Activated naive CD8-positive, alpha-beta T cell treated with anti-CD3 and anti-CD28 coated beads, Interleukin-2, amount 50 U/mL, for 24 hours (primary cell): ENCODE measurements around the gene STARD4.

ENCODE experiments used
- ATAC-seq: fragments of 150-1000 bp; cut with Tn5 transposase; one replicate; pipeline ENCODE4 v1.10.0; 2021
- DNase-seq: peaks from one replicate; pipeline ENCODE4 v3.0.0; 2021
- H3K27ac Mint-ChIP-seq: one replicate; pipeline ENCODE4 v1.8.0; 2021; ENCODE audit warnings: mild to moderate bottlenecking, mixed read lengths
- H3K27me3 Mint-ChIP-seq: one replicate; pipeline ENCODE4 v1.8.0; 2021; ENCODE audit warnings: mixed read lengths
- H3K36me3 Mint-ChIP-seq: one replicate; pipeline ENCODE4 v1.8.0; 2021; ENCODE audit warnings: low read depth, mixed read lengths
- H3K4me1 Mint-ChIP-seq: one replicate; pipeline ENCODE4 v1.8.0; 2021; ENCODE audit warnings: mixed read lengths
- H3K4me3 Mint-ChIP-seq: one replicate; pipeline ENCODE4 v1.8.0; 2021; ENCODE audit warnings: mild to moderate bottlenecking, moderate library complexity, mixed read lengths
- H3K9me3 Mint-ChIP-seq: one replicate; pipeline ENCODE4 v1.8.0; 2021; ENCODE audit warnings: mixed read lengths

The STARD4 gene, protein sequence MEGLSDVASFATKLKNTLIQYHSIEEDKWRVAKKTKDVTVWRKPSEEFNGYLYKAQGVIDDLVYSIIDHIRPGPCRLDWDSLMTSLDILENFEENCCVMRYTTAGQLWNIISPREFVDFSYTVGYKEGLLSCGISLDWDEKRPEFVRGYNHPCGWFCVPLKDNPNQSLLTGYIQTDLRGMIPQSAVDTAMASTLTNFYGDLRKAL

DNA sequence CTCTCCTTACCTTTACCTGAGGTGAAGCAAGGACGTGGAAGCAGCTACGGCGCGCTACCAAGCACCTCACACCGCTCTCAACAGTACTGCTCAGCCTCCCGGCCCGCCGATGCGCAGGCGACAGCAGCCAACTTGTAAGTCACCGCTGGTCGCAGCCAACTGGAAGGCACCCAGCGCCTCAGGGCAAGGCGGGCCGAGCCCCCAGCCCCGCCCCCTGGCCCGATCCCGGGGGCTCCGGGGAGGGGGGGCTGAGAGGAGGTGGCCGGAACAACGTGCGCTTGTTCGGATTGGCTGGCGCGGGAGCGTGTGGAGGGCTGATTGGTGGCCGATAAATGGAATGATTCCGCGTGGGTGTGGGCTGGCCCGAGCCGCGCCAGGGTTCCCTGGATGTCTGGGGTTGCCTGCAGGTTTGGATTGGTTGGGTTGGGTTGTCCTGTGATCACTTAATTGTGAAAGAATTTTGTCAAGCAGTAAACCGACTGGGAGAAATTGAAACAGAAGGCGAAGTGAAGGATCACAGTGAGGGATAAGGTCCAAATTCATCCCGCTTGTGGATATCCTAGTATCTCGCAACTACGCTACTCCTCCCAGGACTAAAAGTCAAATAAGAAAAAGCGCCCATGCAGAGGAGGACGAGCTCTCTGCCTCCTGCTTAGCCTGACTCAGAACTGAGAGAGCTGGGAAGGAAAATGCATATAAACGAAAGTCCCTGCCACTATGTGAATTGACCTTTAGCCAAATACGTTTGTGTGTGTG, at the start of gene STARD4:
Gene STARD4 (minus strand): TSS at position 161 of the 756 bp plus-strand sequence. CDS start 5,102 bp downstream, outside the sequence.
- Mint-ChIP-seq H3K27ac (peak within 1 kb of the TSS; percentile 99), H3K27me3 (peaks cover 4% of the 10 kb centered on the region), H3K4me1 (peaks cover 55% of the 10 kb centered on the region), H3K4me3 (peak within 1 kb of the TSS; percentile 89), H3K36me3 (peaks cover 10% of the 10 kb centered on the region), H3K9me3 (no peaks in the 10 kb centered on the region)
- DNase-seq (peak; percentile 94), ATAC-seq (peak; percentile 92)

DNA sequence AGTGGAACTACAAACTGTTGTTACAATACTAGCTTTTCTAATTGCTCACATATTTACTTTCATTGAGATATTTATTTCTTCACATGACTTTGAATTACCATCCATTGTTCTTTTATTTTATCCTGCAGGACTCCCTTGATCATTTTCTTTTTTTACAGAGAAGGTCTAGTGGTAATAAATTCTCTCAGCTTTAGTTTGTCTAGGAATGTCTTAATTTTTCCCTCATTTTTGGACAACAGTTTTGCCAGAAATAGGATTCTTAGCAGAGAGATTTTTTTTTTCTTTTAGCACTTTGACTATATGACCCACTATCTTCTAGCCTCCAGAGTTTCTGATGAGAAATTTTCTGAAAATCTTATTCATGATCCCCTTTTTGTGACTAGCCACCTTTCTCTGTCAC, 47.3 kb upstream of the STARD4 start:
- Mint-ChIP-seq H3K4me3 (no peak overlapping the region), H3K9me3 (peaks cover 9% of the 10 kb centered on the region), H3K27ac (no peak overlapping the region), H3K4me1 (no peaks in the 10 kb centered on the region), H3K36me3 (no peaks in the 10 kb centered on the region), H3K27me3 (peaks cover 6% of the 10 kb centered on the region)
- ATAC-seq (no peak), DNase-seq (no peak)

DNA sequence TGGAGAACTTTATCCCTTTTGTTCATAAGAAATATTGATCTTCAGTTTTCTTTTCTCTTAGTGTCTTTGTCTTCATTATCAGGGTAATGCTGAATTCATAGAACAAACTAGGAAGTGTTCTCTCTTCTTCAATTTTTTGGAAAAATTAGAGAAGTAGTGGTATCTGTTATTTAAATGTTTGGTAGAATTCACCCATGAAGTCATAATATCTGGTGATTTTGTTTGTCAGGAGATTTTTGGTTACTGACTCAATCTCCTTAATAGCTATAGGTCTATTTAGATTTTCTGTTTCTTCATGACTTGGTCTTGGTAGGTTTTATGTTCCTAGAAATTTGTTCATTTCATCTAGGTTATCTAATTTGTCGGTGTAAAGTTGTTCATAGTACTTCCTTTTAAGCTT, 45.4 kb upstream of the STARD4 start:
- Mint-ChIP-seq H3K27me3 (peaks cover 6% of the 10 kb centered on the region), H3K36me3 (no peaks in the 10 kb centered on the region), H3K4me3 (no peak overlapping the region), H3K9me3 (peaks cover 9% of the 10 kb centered on the region), H3K27ac (no peak overlapping the region), H3K4me1 (peaks cover 16% of the 10 kb centered on the region)
- no peak for ATAC-seq
- no peak for DNase-seq

DNA sequence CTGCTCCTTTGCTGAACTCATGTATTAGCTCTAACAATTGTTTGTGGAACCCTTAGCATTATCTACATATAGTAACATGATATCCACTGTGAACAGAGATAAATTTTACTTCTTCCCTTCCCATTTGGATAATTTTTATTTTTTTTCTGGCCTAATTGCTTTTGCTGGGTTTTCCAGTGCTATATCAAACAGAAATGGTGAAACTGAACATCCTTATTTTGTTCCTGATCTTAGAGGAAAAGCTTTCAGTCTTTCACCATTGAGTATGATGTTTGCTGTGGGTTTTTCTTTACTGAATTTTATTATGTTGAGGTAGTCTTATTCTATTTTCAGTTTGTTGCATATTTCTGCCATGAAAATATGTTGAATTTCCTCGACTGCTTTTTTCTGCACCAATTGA, 44.8 kb upstream of the STARD4 start:
- H3K9me3 Mint-ChIP-seq: peaks cover 9% of the 10 kb centered on the region
- no peak for ATAC-seq
- H3K4me3 Mint-ChIP-seq: no peak overlapping the region

DNA sequence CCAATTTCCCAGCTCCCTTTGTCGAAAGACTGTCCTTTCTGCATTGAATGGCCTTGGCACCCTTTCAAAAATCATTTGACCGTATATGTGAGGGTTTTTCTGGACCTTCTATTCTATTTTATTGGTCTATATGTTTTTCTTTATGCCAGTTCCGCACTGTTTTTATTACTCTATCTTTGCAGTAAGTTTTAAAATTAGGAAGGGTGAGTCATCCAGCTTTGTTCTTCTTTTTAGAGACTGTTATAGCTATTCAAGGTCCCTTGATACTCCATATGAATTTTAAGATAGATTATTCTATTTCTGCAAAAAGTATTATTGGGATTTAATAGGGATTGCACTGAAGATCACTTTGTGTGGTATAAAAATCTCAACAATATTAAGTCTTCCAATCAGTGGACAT, 44.2 kb upstream of the STARD4 start:
- Mint-ChIP-seq H3K27me3 (peaks cover 6% of the 10 kb centered on the region), H3K4me1 (peaks cover 27% of the 10 kb centered on the region), H3K9me3 (peaks cover 9% of the 10 kb centered on the region), H3K27ac (no peak overlapping the region), H3K4me3 (no peak overlapping the region), H3K36me3 (no peaks in the 10 kb centered on the region)
- ATAC-seq (no peak), DNase-seq (no peak)

More for the DNA sequence above, 44.8 kb upstream of the STARD4 start:
- Mint-ChIP-seq H3K27ac (no peak overlapping the region), H3K27me3 (peaks cover 6% of the 10 kb centered on the region), H3K36me3 (no peaks in the 10 kb centered on the region), H3K4me1 (peaks cover 21% of the 10 kb centered on the region)
- DNase-seq: no peak

DNA sequence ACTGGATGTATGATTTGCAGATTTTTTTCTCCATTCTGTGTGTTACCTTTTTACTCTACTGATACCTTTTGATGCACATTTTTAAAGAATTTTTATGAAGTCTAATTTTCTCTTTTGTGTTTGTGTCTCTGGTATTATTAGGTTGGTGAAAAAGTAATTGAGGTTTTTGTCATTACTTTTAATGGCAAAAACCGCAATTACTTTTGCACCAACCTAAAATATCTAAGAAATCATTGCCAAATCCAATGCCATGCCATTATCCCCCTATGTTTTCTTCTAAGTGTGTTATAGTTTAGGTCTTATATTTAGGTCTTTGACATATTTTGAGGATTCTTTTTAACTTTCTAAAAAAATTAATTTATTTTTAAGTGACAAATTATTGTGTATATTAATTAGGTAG, 43.4 kb upstream of the STARD4 start:
- Mint-ChIP-seq H3K4me3 (no peak overlapping the region), H3K36me3 (no peaks in the 10 kb centered on the region), H3K27me3 (peaks cover 6% of the 10 kb centered on the region), H3K9me3 (peaks cover 9% of the 10 kb centered on the region), H3K27ac (no peak overlapping the region), H3K4me1 (peaks cover 34% of the 10 kb centered on the region)
- no peak for ATAC-seq
- DNase-seq: no peak

DNA sequence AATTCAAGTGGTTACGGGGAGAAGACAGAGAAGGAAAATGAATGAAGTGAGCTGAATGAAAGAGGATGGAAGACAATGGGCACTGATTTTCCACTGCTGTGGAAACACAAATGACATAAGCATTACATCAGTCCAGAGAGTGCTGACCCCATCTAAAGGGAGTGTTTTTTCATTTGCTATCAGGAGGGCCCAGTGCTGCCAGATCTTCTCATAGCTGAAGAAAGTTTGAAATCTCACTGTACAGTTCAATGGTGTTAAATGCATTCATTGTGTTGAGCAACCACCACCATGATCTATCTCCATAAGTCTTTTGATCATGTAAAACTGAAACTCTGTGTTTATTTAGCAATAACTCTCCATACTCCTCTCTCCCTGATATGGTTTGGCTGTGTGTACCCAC, 41.5 kb upstream of the STARD4 start:
- peaks cover 38% of the 10 kb centered on the region for H3K4me1 Mint-ChIP-seq
- H3K27me3 Mint-ChIP-seq: no peaks in the 10 kb centered on the region
- no peak overlapping the region for H3K27ac Mint-ChIP-seq
- no peaks in the 10 kb centered on the region for H3K36me3 Mint-ChIP-seq
- ATAC-seq (no peak), DNase-seq (no peak)
- no peak overlapping the region for H3K4me3 Mint-ChIP-seq
- H3K9me3 Mint-ChIP-seq: no peaks in the 10 kb centered on the region

DNA sequence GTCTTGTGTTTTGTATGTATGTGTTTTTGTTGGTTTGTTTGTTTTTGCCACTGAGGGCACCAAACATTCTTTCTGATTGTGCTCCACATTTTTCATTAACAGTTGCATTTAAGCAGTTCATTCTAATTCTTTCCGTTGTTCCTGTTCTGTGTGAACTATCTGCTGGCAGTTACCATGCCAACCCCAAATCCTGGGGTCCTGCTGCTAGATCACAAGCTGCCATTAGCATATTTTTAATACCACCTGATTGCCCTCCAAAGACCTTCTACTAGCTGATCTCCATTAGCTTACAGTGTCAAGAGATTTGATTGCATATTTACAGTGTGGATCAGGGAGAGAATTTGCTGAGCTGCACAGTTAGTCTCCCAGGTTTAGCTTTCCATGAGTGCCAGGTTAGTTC, 40.6 kb upstream of the STARD4 start:
- Mint-ChIP-seq H3K27me3 (no peaks in the 10 kb centered on the region), H3K4me3 (no peak overlapping the region), H3K4me1 (peaks cover 38% of the 10 kb centered on the region), H3K27ac (no peak overlapping the region), H3K9me3 (no peaks in the 10 kb centered on the region), H3K36me3 (no peaks in the 10 kb centered on the region)
- ATAC-seq (no peak), DNase-seq (no peak)

DNA sequence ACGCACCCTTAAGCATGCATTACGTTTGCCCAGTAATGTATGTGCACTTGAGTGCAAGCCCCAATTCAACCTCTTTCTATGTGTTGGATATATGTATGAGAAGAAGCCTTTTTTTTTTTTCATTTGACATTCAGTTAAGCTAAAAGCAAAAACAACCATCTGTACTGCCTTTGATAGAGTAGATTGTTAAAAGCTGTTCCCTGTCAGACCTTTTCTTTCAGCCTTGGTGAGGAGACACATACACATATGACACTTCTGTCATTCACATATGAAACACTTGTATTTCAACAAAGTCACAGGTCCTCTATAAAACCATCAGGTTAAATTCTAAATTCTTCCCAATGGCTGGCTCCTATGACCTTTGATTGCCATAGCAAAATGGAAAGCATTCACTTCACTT, 40.2 kb upstream of the STARD4 start:
- no peaks in the 10 kb centered on the region for H3K36me3 Mint-ChIP-seq
- no peak for DNase-seq
- H3K27ac Mint-ChIP-seq: no peak overlapping the region
- ATAC-seq: no peak
- H3K9me3 Mint-ChIP-seq: no peaks in the 10 kb centered on the region
- H3K4me3 Mint-ChIP-seq: no peak overlapping the region
- no peaks in the 10 kb centered on the region for H3K27me3 Mint-ChIP-seq
- peaks cover 38% of the 10 kb centered on the region for H3K4me1 Mint-ChIP-seq

DNA sequence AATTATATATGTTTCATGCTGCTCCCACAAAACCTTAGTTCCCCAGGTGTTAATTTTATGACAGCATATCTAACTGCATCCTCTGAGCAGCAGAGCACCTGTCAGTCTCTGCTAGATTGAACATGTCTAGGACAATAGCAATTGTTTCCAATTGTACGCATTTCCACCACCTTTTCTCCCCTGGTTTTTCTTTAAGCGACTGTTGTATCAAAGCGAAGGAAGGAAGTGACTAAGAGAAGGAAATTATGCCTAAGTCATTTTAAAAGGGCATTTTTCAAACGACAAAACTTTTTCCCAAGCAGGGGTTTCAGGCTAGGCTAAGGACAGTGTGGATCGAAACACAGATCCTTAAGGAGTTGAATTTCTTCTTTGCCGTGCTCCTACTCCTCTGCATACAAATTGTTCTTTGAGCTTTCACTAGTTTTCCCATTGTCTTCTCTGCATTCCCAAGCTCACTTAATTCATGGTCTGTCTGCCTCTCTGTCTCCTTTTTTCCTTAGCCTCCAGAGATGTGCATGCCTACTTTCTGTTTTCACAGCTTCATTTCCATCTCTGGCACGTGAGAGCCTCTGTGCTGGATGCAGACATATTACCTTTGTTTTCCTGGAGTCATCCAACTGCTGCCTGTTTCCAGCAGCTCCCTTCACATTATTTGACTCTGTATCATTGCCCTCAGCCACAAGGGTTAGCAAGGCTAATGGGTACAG, 39.4 kb upstream of the STARD4 start:
- ATAC-seq (peak; percentile 67), DNase-seq (no peak)
- Mint-ChIP-seq H3K4me3 (no peak overlapping the region), H3K9me3 (no peaks in the 10 kb centered on the region), H3K36me3 (no peaks in the 10 kb centered on the region), H3K27me3 (peaks cover 2% of the 10 kb centered on the region), H3K4me1 (peaks cover 38% of the 10 kb centered on the region), H3K27ac (peak overlapping the region; percentile 59)

DNA sequence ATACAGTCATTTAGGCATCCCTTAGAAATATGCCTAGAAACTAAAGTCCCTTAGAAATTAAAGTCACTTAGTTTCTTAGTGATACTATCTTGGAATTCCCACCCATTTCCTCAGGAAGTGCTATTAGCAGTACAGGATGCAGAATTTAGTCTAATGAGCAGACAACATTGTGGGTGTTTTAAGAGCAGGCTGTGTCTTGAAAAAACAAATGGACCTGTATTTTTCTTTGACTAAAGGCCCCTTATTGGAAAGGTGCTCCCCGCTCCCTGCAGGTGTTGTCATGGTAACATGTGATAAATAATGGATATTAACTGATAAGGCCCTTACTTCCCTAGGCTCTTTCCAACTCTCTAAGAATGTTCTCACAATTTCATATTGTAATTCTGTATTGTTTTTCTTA, 38.8 kb upstream of the STARD4 start:
- Mint-ChIP-seq H3K36me3 (no peaks in the 10 kb centered on the region), H3K9me3 (no peaks in the 10 kb centered on the region), H3K27me3 (peaks cover 2% of the 10 kb centered on the region), H3K27ac (peak overlapping the region; percentile 59), H3K4me1 (peaks cover 38% of the 10 kb centered on the region), H3K4me3 (no peak overlapping the region)
- ATAC-seq (no peak), DNase-seq (no peak)

DNA sequence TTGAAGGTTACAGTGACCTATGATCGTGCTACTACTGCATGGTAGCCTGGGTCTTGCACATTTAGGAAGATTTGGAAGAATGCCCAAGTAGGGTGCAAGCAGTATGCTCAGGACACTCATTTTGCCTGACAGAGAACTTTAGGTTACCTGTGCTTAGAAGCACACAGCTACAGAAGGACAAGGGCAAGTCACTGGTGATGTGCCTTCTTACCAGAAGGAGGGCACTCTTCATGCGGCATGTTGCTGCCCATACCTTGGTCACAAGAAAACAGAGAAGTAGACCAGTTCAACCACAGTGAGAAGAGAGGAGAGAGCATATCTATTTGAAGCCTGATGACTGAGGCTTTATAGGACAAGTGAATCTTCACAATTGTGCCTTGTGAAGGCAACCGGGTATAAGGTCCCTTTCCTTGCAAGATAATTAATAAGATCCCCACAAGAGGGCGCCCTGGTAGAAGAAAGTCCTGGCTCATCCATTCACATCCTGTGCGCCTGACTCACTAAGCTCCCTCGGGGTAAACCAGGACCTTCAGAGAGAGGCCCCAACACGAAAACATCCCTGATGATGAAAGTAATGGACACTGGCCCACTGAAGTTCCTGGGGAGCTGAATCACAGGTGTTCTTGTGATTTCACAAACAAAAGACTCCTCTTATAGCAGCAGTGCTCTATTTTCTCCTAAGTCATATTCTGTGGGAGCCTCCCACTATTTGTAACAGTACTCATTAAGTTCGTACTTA, 38.1 kb upstream of the STARD4 start:
- DNase-seq (peak; percentile 80), ATAC-seq (peak; percentile 88)
- Mint-ChIP-seq H3K4me1 (peaks cover 38% of the 10 kb centered on the region), H3K27me3 (peaks cover 2% of the 10 kb centered on the region), H3K27ac (peak overlapping the region; percentile 55), H3K9me3 (no peaks in the 10 kb centered on the region), H3K36me3 (no peaks in the 10 kb centered on the region), H3K4me3 (no peak overlapping the region)

DNA sequence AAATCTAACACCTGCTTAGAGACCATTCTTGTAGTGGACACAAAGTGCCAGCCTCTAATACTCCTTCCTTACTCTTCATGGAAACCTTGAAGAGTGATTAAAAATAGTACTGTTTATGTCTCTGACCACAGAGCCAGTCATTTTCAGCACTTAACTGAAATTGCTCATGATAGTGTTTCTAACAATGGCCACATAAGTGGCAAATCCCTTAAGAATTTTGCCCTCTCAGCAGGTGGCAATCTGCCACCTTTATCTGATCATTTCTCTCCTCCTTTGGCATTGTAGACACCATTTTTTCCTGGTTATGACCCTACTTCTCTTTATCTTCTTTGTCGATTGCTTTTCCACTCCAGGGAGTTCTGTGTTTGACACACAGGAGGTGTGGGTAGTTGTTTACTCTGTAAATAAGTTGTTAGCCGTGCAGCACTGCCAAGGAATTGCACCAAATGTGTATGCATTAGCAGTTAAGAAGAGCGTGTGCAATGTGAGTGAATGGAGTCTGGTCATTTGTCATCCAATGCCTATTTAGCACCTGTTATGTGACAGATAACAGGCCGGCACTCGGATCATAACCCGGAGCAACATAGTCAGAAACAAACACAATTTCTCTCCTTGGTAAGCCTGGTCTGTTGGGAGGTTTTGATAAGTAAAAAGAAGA, 36.8 kb upstream of the STARD4 start:
- Mint-ChIP-seq H3K36me3 (no peaks in the 10 kb centered on the region), H3K27me3 (peaks cover 4% of the 10 kb centered on the region), H3K9me3 (no peaks in the 10 kb centered on the region)

DNA sequence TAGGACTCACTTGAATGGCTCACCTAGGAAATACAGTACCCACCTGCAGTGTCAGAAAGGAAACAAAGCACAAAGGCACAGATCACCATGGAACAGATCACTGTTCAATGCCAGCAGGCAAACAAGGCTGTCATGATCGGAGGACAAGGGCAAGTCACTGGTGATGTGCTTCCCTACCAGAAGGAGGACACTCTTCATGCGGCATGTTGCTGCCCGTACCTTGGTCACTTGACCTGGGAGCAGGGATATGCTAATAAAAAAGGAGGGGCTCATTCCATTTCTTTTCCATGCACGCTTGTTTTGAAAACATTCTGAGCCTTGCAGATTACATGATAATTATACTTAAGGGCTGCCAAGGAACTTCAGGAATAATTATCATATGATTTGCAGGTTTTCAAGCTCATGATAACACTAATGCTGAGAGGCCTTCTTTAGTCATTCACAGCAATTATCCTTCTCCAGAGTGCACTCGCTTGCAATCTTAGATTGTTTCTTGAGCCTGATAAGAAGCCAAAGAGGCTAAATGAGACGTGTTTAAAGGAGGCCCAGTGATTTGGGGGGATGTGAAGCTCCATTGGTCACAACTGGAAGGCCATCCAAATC, 36.1 kb upstream of the STARD4 start:
- no peak for DNase-seq
- peaks cover 30% of the 10 kb centered on the region for H3K4me1 Mint-ChIP-seq
- peaks cover 4% of the 10 kb centered on the region for H3K27me3 Mint-ChIP-seq
- no peak overlapping the region for H3K27ac Mint-ChIP-seq
- H3K36me3 Mint-ChIP-seq: no peaks in the 10 kb centered on the region
- H3K9me3 Mint-ChIP-seq: no peaks in the 10 kb centered on the region
- H3K4me3 Mint-ChIP-seq: no peak overlapping the region
- ATAC-seq: no peak

More for the DNA sequence above, 36.8 kb upstream of the STARD4 start:
- Mint-ChIP-seq H3K27ac (no peak overlapping the region), H3K4me3 (no peak overlapping the region), H3K4me1 (peaks cover 36% of the 10 kb centered on the region)
- ATAC-seq (no peak), DNase-seq (no peak)
